Germinal center (tissue), 1 donor: ENCODE measurements around the gene B3GALT4.
"Not testable (repeated sequence)": the region's sequence is repeated elsewhere in the genome, so short reads cannot be mapped to it uniquely, and the experiment has no call there.

Experiments used
- DNase-seq: peaks from one replicate; pipeline ENCODE4 v3.0.0; 2012; ENCODE audit warnings: mixed read lengths, low spot score

The B3GALT4 gene

GRCh38 chr6:33272275-33273128 lies 4.4 kb upstream of the B3GALT4 start:
- no peak for DNase-seq

DNA sequence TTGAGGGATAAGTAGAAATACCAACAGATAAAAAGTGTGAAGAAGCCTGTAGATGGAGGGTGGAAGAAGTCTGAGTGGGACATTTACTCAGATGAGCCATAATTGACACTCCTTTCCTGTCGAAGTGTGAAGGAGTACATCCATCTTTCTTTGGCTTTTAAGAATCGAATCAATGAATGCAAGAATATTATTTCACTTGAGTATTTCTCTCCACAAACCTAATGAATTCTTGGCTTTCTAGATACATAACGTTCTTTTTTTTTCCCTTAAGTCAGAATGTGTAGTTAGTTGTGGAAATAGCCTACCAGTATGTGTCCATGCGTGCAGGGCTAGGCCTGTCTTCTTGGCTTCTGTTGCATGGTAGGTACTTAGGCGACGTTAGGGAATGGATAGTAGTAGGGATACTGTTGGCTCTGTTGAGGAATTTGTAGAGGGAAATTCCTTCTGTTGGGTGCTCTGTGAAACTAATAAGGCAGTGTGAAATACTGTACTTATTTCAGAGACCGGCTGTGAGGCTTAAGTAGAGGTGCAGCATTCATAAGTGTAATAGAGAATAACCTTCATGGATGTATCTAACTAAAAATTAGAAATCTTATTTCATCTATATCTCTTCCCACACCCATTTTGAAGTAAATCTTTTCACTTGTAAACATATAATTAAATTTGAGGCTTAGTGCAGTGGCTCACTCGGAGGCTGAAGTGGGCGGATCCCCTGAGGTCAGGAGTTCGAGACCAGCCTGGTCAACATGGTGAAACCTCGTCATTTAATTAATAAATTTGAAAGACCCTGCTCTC lies 3.6 kb upstream of the B3GALT4 start:
- DNase-seq, result no peak

GRCh38 chr6:33273924-33274902 lies 2.7 kb upstream of the B3GALT4 start:
- no peak for DNase-seq

DNA sequence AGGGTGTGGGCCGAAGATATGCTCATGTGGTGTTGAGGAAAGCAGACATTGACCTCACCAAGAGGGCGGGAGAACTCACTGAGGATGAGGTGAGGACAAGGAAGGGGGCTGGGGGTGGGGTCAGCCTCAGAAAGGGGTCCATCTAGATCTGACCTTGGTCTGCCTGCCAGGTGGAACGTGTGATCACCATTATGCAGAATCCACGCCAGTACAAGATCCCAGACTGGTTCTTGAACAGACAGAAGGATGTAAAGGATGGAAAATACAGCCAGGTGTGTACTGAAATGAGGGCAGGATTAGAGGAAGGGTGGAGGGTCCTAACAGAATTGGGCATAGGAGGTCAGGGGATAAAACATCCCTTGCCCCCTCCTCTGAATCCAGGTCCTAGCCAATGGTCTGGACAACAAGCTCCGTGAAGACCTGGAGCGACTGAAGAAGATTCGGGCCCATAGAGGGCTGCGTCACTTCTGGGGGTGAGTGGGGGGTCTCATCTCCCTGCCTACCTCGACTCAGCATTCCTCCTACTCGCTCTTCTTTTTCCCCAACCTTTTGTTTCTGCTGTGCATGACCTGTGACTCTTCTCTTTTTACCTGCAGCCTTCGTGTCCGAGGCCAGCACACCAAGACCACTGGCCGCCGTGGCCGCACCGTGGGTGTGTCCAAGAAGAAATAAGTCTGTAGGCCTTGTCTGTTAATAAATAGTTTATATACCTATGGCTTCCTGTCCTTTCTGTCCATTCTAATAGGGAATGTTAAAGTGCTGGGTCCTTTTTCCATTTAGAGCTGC lies 935 bp upstream of the B3GALT4 start:
- not testable (repeated sequence) for DNase-seq

DNA sequence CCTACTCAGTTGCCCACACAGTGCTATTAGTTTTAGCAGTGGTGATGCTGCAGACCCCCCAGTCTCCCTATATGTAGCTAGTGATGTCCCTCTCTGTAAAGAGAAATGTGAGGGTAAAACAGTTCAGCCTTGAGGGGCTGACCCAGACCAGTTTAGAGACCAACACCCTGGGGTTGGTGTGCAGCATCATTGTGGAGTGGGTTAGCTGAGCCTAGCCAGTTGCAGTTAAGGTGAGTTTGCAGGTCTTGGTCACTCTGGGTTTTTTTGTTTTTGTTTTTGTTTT lies 401 bp upstream of the B3GALT4 start:
- no peak for DNase-seq

- peak; percentile 66 for DNase-seq
Measured at GRCh38 chr6:33277663-33278391, 904 bp downstream of the B3GALT4 start.

GRCh38 chr6:33278392-33278741 lies 1.4 kb downstream of the B3GALT4 start:
- no peak for DNase-seq

DNA sequence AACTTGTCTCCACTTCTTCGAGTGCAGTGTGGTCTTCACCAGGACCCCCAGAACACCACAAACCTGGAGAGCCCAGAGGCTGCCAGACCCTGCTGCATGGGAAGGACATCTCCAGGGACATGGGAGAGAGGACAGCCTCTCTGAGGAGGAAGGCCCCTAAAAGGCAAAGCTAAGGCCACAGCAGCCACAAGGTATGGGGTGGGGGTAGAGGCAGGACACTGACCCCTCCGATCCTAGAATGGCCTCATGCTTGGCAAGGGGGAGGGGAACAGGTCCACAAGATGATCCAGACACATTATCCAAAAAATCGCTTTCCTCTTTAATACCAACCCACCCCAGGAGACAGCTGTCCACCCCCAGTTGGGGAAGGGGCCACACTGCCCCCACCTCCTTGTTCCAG lies 1.9 kb downstream of the B3GALT4 start:
- no peak for DNase-seq

DNA sequence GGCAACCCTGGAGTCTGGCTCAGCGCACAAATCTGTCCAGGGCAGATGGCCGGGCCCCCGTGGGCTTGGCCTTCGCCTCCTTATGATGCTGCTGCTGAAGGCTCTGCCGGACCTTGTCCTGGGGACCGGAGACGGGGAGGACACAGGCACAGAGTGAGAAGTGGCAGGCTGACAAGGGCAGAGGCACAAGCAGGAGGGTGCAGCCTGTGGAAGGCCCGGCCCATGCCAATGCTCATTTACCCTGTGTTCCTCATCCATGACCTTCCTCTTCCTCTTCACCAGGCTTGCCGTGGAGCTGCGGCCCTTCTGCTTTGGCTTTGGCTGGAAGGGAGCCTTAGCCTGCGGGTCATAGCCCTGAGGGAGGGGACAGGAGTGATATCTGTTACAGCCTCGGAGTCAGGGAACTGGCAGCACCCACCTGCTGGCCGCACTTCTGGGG lies 2.4 kb downstream of the B3GALT4 start:
- no peak for DNase-seq

DNA sequence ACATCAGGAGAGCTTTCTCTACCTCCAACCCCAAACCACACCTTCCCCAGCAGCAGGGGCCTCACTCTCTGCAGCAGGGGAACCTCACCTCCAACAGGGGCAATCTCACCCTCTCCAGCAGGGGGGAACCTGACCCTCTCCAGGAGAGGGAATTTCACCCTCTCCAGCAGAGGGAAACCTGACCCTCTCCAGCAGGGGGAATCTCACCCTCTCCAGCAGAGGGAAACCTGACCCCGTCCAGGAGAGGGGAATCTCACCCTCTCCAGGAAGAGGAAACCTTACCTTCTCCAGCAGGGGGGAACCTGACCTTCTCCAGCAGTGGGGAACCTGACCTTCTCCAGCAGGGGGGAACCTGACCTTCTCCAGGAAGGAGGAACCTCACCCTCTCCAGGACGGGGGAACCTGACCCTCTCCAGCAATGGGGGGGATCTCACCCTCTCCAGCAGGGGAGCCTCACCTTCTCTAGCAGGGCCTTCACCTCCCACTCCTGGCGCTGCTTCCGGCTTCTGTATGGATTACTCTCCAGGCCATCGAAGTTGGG lies 3.1 kb downstream of the B3GALT4 start:
- DNase-seq, result no peak

GRCh38 chr6:33280539-33280938 lies 3.6 kb downstream of the B3GALT4 start:
- DNase-seq, result no peak

DNA sequence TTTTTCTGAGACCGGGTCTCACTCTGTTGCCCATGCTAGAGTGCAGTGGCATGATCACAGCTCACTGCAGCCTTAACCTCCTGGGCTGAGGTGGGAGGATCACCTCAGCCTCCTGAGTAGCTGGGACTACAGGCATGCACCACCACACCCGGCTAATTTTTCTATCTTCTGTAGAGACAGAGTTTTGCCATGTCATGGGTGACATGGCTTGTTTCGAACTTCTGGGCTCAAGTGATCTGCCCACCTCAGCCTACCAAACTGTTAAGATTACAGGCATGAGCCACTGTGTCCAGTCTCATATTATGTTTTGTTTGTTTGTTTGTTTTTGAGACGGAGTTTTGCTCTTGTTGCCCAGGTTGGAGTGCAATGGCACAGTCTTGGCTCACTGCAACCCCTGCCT lies 8.3 kb downstream of the B3GALT4 start:
- DNase-seq, result not testable (repeated sequence)

DNA sequence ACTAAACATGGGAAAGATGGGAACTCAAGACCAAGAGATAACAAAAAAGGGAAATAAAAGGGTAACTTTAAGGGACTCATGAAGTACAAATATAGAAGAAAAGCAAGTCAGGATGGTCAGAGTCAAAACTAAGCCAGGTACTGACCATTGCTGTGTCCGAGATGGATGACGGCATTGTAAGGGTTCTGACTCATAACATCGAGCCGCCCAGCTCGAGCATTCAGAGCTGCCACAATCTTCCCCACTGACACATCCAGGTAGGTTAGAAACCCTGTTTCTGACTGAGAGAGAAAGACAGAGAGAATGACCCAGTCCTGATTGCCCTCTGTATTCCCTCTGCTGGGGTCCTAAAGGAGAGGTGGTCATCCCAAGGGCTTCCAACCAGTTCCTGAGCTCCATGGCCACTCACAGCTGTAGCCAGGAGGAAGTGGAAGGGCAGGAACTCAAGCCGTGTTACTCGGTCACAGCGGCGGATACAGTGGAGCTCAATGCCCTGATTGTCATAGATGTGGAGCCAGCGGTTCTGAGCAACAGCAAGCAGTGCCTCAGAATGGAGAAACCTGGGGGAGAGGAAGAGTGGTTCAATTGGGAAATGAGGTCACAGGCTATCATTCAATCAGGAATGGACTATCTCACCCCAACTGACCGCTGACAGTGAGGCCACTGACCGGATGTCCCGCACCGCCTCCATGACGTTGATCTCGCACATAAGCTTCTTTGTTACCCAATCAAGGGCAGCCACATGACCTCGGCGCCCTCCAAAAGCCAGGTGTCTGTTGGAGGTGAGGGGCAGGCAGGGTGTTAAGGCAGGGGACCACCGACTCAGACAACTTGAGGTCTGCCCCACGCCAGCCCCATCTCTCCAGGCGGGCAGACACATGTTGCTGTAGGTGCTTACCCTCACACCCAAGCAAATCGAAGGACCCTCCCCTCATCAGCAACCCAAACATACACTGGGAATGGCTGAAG lies 10.3 kb downstream of the B3GALT4 start:
- no peak for DNase-seq

GRCh38 chr6:33288141-33288920 lies 11.4 kb downstream of the B3GALT4 start:
- no peak for DNase-seq

GRCh38 chr6:33288921-33289783 lies 12.2 kb downstream of the B3GALT4 start, which contains the start of the genes PFDN6 and WDR46:
PFDN6 (plus strand) TSS chr6:33289601; CDS start chr6:33289857, 256 bp downstream.
WDR46 (minus strand) TSS chr6:33289239; CDS start chr6:33289170, 69 bp downstream.
- DNase-seq, result peak; percentile 92

- DNase-seq, result no peak
Measured at GRCh38 chr6:33289784-33290315, 12.9 kb downstream of the B3GALT4 start.

GRCh38 chr6:33290459-33290858 lies 13.5 kb downstream of the B3GALT4 start:
- no peak for DNase-seq
